Upper lobe of left lung (tissue), 6 donors: ENCODE measurements around the gene TRIM10. TPM values are rescaled to one million over a fixed set of nuclear protein-coding genes. Genes with fewer than 3 reads are reported as not detected.

Source experiments
- ATAC-seq, 2 donors: fragments of 200-7000 bp; cut with Tn5 transposase; one replicate each; pipeline ENCODE4 v1.9.1; 2022; ENCODE audit warnings: mild to moderate bottlenecking in 2 of 2, moderate library complexity in 2 of 2; ENCODE audit not compliant: low FRiP score in 2 of 2
- DNase-seq, 2 donors: peaks; one replicate each; pipeline ENCODE4 v3.0.0-alpha.2; 2019 to 2020
- H3K27ac ChIP-seq, 4 donors: fragments of 200-600 bp; sonication (generic); one replicate each; pipeline ENCODE4 v1.5.1; 2016 to 2019
- H3K27me3 ChIP-seq, 4 donors: fragments of 200-600 bp; sonication (generic); one replicate each; pipeline ENCODE4 v1.5.1; 2017 to 2019
- H3K36me3 ChIP-seq, 4 donors: fragments of 200-600 bp; sonication (generic); one replicate each; pipeline ENCODE4 v1.5.1; 2016 to 2019
- H3K4me1 ChIP-seq, 4 donors: fragments of 200-600 bp; sonication (generic); one replicate each; pipeline ENCODE4 v1.5.1; 2018 to 2019
- H3K4me3 ChIP-seq, 4 donors: fragments of 200-600 bp; sonication (generic); one replicate each; pipeline ENCODE4 v1.5.1; 2017 to 2019; ENCODE audit warnings: mild to moderate bottlenecking in 2 of 4, moderate library complexity in 1 of 4
- H3K9me3 ChIP-seq, 4 donors: fragments of 200-600 bp; sonication (generic); one replicate each; pipeline ENCODE4 v1.5.1; 2018 to 2019
- CTCF ChIP-seq, 6 experiments: fragments of 450-650 bp in 4 of 6; fragments of 200-600 bp in 2 of 6; sonication (generic) in 2 of 6; IDR thresholded peaks; one replicate each; pipeline ENCODE4 v1.5.1; 2016 to 2019; ENCODE audit warnings: antibody characterized with exemption in 6 of 6
- EP300 ChIP-seq, 4 donors: sonication (generic); formaldehyde crosslinking; IDR thresholded peaks; one replicate each; pipeline ENCODE4 v1.5.1; 2017; ENCODE audit warnings: antibody characterized with exemption in 4 of 4, control low read depth in 2 of 4
- POLR2A ChIP-seq, 4 donors: fragments of 450-650 bp; IDR thresholded peaks; one replicate each; pipeline ENCODE4 v1.5.1; 2016 to 2017; ENCODE audit warnings: antibody characterized with exemption in 4 of 4, mild to moderate bottlenecking in 2 of 4
- POLR2AphosphoS5 ChIP-seq, 2 donors: sonication (generic); formaldehyde crosslinking; IDR thresholded peaks; one replicate each; pipeline ENCODE4 v1.5.1; 2017; ENCODE audit warnings: antibody characterized with exemption in 2 of 2
- WGBS, 2 donors: methylation state at CpG; one replicate each; pipeline ENCODE4 v1.1.5; 2017 to 2018; 5-methylcytosine and 5-hydroxymethylcytosine counted together
- total RNA-seq, 6 donors: library from RNA; depleted of rRNA in 4 of 6; stranded (reverse); fragments of >200 nt in 4 of 6; gene quantifications; one replicate each; pipeline versions ENCODE4 v1.1.0 to v1.2.1, GENCODE V29; 2016 to 2021
- donor health status: DM: no; HTN: no; CAD: no; lungs with moderate emphysema.
- donor health status: DM: no; HTN: yes; CAD: no; lungs with severe emphysema.

The TRIM10 gene
- total RNA-seq, 6 donors from 2014 or later: 0.07 to 1.4 (median 0.13) TPM; not detected in 2

DNA sequence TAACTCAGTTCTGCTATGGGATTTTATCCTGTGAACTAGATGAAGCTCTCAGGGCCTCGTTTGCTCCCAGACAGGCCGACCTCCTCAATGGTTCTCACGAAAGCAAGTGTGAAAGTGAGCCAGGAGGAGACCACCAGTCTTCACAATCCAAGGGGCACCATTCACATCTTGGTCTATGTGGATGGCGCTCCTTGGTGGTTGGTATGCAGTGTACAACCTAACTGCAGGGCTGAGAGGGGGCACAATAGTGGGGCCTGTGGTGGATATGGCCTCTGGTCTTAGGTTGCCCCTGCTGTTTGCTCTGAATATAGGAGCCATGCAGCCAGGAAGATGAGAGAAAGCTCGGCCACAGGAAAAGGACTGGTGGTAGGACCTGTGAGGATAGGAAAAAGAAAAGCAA is 27.5 kb upstream of the TRIM10 start:
- no peak overlapping the region for H3K27ac ChIP-seq
- WGBS, 2 donors: 95 to 100% methylated on average over 1 to 5 of the region's 5 CpGs
- no peak for TF ChIP-seq CTCF (IDR thresholded peaks at IDR 0.05)
- TF ChIP-seq POLR2AphosphoS5 (IDR thresholded peaks at IDR 0.05): no peak
- TF ChIP-seq POLR2A (IDR thresholded peaks at IDR 0.05): no peak
- no peak for TF ChIP-seq EP300 (IDR thresholded peaks at IDR 0.05)
- H3K4me1 ChIP-seq: no peaks in the 10 kb centered on the region
- no peak overlapping the region for H3K4me3 ChIP-seq
- DNase-seq (no peak), ATAC-seq (no peak)
- peaks cover 19 to 86% (median 55%) of the 10 kb centered on the region in 4 donors for H3K36me3 ChIP-seq
- H3K27me3 ChIP-seq: no peaks in the 10 kb centered on the region
- no peaks in the 10 kb centered on the region for H3K9me3 ChIP-seq

GRCh38 chr6:30185846-30186484 is 25.0 kb upstream of the TRIM10 start:
- no peak for ATAC-seq
- H3K4me3 ChIP-seq: no peak overlapping the region
- H3K4me1 ChIP-seq: no peaks in the 10 kb centered on the region
- no peak for TF ChIP-seq EP300 (IDR thresholded peaks at IDR 0.05)
- no peak for TF ChIP-seq POLR2A (IDR thresholded peaks at IDR 0.05)
- TF ChIP-seq CTCF (IDR thresholded peaks at IDR 0.05): no peak
- no peak overlapping the region for H3K27ac ChIP-seq
- H3K9me3 ChIP-seq: no peaks in the 10 kb centered on the region
- H3K27me3 ChIP-seq: no peaks in the 10 kb centered on the region
- peaks cover 19 to 63% (median 45%) of the 10 kb centered on the region in 4 donors for H3K36me3 ChIP-seq
- peak in 1 of 2 donors; percentile 63 for DNase-seq
- WGBS, 2 donors: 93% methylated on average over 17 to 20 of the region's 20 CpGs

DNA sequence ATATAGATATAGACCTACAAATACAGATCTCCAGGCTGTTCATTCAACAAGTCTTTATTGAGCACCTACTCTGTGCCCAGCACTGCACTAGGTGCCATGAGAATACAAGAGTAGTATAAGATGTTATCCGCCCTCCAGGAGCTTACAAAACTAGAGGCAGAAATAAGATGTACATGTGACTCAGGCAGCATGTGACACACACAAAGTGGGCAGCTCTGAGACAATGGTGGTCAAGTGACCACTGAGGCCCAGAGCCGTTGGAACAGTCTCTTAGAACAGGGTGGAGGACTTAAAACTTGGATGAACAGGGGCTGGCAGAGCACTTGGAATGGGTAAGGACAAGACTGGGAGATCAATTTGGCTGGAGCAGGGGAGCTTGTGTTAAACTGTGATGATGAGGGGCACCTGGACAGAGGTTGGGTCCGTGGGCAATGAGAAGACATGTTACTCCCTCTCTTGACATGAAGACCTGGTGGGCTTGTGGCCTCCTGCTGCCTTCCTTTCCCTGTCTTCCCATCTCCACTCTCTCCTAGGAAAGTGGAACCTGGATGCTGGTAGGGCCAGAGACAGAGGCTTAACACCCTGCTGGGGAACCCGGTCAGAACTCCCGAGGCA is 23.5 kb upstream of the TRIM10 start:
- H3K4me3 ChIP-seq: no peak overlapping the region
- 92 to 97% methylated on average over 5 of the region's 5 CpGs for WGBS, 2 donors
- H3K27me3 ChIP-seq: no peaks in the 10 kb centered on the region
- peaks cover 0 to 7% (median 2%) of the 10 kb centered on the region in 4 donors for H3K9me3 ChIP-seq
- no peak overlapping the region for H3K27ac ChIP-seq
- peak in 1 of 2 donors; percentile 11 for ATAC-seq
- no peaks in the 10 kb centered on the region for H3K4me1 ChIP-seq
- no peak for DNase-seq
- no peak for TF ChIP-seq POLR2A (IDR thresholded peaks at IDR 0.05)
- no peak for TF ChIP-seq POLR2AphosphoS5 (IDR thresholded peaks at IDR 0.05)
- no peak for TF ChIP-seq CTCF (IDR thresholded peaks at IDR 0.05)
- no peak for TF ChIP-seq EP300 (IDR thresholded peaks at IDR 0.05)
- peaks cover 10 to 49% (median 33%) of the 10 kb centered on the region in 4 donors for H3K36me3 ChIP-seq

DNA sequence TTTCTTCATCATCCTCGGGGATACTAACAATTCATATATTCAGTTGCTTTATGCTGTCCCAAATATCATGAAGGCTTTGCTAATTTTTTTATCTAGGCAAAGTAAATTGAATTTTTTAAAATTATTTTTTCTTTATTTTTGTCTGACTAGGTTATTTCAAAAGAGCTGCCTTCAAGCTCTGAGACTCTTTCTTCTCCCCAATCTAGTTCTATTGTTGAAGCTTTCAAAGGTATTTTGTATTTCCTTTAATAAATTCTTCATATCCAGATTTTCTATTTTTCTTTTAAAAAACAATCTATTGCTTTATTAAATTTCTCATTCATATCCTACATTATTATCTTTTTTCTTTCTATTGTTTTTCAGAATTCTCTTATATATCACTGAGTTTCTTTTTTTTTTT is 19.1 kb upstream of the TRIM10 start:
- Histone ChIP-seq H3K27me3 (no peaks in the 10 kb centered on the region), H3K9me3 (peaks cover 0 to 7% (median 3%) of the 10 kb centered on the region in 4 donors), H3K4me3 (no peak overlapping the region), H3K27ac (no peak overlapping the region), H3K36me3 (peaks cover 0 to 11% (median 5%) of the 10 kb centered on the region in 4 donors), H3K4me1 (no peaks in the 10 kb centered on the region)
- no peak for DNase-seq
- 83 to 93% methylated on average over 1 of the region's 1 CpG for WGBS, 2 donors
- no peak for ATAC-seq
- TF ChIP-seq POLR2AphosphoS5 (IDR thresholded peaks at IDR 0.05) (no peak), POLR2A (IDR thresholded peaks at IDR 0.05) (no peak), CTCF (IDR thresholded peaks at IDR 0.05) (no peak), EP300 (IDR thresholded peaks at IDR 0.05) (no peak)
